NOMO-1 treated with dmso at 0.1 percent for 144 hours (cell line): Measurements from ENCODE around the gene RNASE11.
A peak's percentile ranks its signal among the peaks of the same experiment; 100 is the strongest.
"Not testable (repeated sequence)": the region's sequence is repeated elsewhere in the genome, so short reads cannot be mapped to it uniquely, and the experiment has no call there.

ENCODE experiments used
- DNase-seq: peaks from one replicate; lab custom pipeline; 2025; ENCODE audit not compliant: unreplicated experiment; lab: John Stamatoyannopoulos, UW

RNASE11 gene

GRCh38 chr14:20583142-20583541 lies 4.7 kb downstream of the RNASE11 start:
- no peak for DNase-seq

- DNase-seq, result no peak
Observed at GRCh38 chr14:20580242-20580641, 7.6 kb downstream of the RNASE11 start.

- DNase-seq, result no peak
Observed at GRCh38 chr14:20578784-20579502, 8.9 kb downstream of the RNASE11 start.

- no peak for DNase-seq
Observed at GRCh38 chr14:20578325-20578724, 9.5 kb downstream of the RNASE11 start.

GRCh38 chr14:20572382-20572990 lies 15.3 kb downstream of the RNASE11 start:
- DNase-seq, result not testable (repeated sequence)

GRCh38 chr14:20570720-20571119 lies 17.1 kb downstream of the RNASE11 start:
- DNase-seq, result peak; percentile 5

GRCh38 chr14:20569865-20570264 lies 17.9 kb downstream of the RNASE11 start:
- not testable (repeated sequence) for DNase-seq

- no peak for DNase-seq
Observed at GRCh38 chr14:20569066-20569465, 18.7 kb downstream of the RNASE11 start.

- no peak for DNase-seq
Observed at GRCh38 chr14:20568393-20568792, 19.4 kb downstream of the RNASE11 start.

GRCh38 chr14:20567199-20567598 lies 20.6 kb downstream of the RNASE11 start:
- not testable (repeated sequence) for DNase-seq

- DNase-seq, result no peak
Observed at GRCh38 chr14:20564501-20564997, 23.3 kb downstream of the RNASE11 start.

GRCh38 chr14:20563971-20564370 lies 23.8 kb downstream of the RNASE11 start:
- no peak for DNase-seq

GRCh38 chr14:20560961-20561360 lies 26.8 kb downstream of the RNASE11 start, which contains the start of gene RNASE9:
RNASE9 (minus strand) TSS chr14:20561047.
- no peak for DNase-seq

GRCh38 chr14:20559461-20559904 lies 28.3 kb downstream of the RNASE11 start:
- DNase-seq, result no peak

- DNase-seq, result no peak
Observed at GRCh38 chr14:20557212-20557542, 30.6 kb downstream of the RNASE11 start.

- DNase-seq, result peak; percentile 20
Observed at GRCh38 chr14:20556500-20557211, 31.1 kb downstream of the RNASE11 start.

- DNase-seq, result no peak
Observed at GRCh38 chr14:20555845-20556244, 32.0 kb downstream of the RNASE11 start.

GRCh38 chr14:20553024-20553423 lies 34.8 kb downstream of the RNASE11 start:
- no peak for DNase-seq

GRCh38 chr14:20551606-20552005 lies 36.2 kb downstream of the RNASE11 start:
- no peak for DNase-seq

- DNase-seq, result no peak
Observed at GRCh38 chr14:20550926-20551325, 36.9 kb downstream of the RNASE11 start.

- no peak for DNase-seq
Observed at GRCh38 chr14:20548414-20549158, 39.2 kb downstream of the RNASE11 start.
